T-helper 1 cell treated with Interleukin-12 subunit alpha and Interleukin-12 subunit beta and Interleukin-4 antibody, amounts not matched to agents 30 μg/mL and 1 μg/mL, for 36 hours (primary cell): Measurements from ENCODE around the gene SEMA4B.

ENCODE experiments used
- H3K27ac Mint-ChIP-seq: one replicate; pipeline ENCODE4 v1.8.0; 2021; ENCODE audit warnings: mild to moderate bottlenecking, mixed read lengths
- H3K27me3 Mint-ChIP-seq: one replicate; pipeline ENCODE4 v1.8.0; 2021; ENCODE audit warnings: low read depth, mixed read lengths
- H3K36me3 Mint-ChIP-seq: one replicate; pipeline ENCODE4 v1.8.0; 2021; ENCODE audit warnings: low read depth, mixed read lengths
- H3K4me1 Mint-ChIP-seq: one replicate; pipeline ENCODE4 v1.8.0; 2021; ENCODE audit warnings: low read depth, mixed read lengths
- H3K4me3 Mint-ChIP-seq: one replicate; pipeline ENCODE4 v1.8.0; 2021; ENCODE audit warnings: mild to moderate bottlenecking, moderate library complexity, mixed read lengths
- H3K9me3 Mint-ChIP-seq: one replicate; pipeline ENCODE4 v1.8.0; 2021; ENCODE audit warnings: mixed read lengths

Gene SEMA4B

DNA sequence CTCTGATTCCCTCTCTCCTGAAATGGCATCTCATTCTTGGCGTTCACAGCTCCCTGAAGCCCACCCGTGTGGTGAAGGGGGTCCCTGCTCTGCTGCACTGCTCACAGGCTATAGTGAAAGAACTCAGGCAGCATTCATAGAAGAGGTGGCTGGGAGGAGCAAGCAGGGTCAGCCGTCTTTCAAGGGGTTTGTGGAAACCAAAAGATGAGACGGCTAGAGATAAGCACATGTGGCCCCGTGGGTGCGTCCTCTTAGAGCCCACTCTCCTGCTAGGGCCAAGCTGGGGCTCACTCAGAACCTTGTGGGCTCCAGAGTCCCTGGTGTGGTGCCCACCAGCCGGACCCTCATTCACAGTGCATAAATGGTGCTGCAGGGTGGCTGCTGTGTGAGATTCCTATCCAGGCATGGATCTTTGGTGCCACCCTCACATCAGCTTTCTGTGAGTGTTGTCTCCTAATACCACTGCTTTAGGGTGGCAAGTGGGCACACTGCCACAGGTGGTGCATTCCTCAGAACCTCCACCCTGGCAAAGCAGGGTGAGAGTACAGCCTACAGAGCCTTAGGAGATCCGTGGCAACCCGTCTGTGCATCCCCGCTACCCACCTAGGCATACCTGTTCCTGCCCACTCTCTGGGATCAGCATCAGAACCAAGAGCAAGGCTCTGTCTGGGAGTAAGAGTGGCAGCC lies 11.2 kb upstream of the SEMA4B start:
- H3K36me3 Mint-ChIP-seq, result peaks cover 20% of the 10 kb centered on the region
- peaks cover 44% of the 10 kb centered on the region for H3K4me1 Mint-ChIP-seq
- no peaks in the 10 kb centered on the region for H3K9me3 Mint-ChIP-seq
- H3K4me3 Mint-ChIP-seq, result no peak overlapping the region
- H3K27me3 Mint-ChIP-seq, result no peaks in the 10 kb centered on the region
- H3K27ac Mint-ChIP-seq, result no peak overlapping the region

DNA sequence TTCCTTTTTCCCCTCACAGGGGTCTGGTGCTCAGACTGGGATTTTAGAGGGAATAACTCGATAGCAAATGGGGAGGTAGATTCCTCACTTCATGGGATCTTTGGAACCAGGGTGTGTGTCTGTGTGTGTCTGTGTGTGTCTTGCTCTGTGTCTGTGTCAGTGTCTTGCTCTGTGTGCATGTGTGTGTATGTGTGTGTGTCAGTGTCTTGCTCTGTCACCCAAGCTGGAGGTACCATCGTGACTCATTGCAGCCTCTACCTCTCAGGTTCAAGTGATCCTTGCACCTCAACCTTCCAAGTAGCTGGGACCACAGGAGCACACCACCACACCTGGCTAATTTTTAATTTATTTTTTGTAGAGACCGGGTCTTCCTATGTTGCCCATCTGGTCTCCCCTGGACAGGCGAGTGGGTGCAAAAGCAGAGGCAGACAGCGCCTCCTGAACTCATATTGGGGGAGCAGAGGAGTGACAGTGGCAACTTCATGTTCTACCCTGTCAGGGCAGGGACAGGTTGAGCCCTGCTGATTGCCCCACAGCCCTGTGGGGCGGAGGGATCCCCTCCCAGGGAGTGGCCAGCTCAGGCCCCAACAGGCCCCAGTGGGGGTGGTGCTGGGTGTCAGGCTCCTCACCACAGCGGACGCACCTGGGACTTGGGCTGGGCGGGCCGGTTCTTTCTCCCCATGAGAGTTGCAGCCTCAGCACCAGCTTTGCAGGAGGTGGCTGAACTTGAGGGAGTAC lies 10.4 kb upstream of the SEMA4B start:
- Mint-ChIP-seq H3K9me3 (no peaks in the 10 kb centered on the region), H3K27ac (peak overlapping the region; percentile 46), H3K27me3 (no peaks in the 10 kb centered on the region), H3K36me3 (peaks cover 17% of the 10 kb centered on the region), H3K4me1 (peaks cover 38% of the 10 kb centered on the region), H3K4me3 (no peak overlapping the region)

- no peaks in the 10 kb centered on the region for H3K27me3 Mint-ChIP-seq
- peaks cover 20% of the 10 kb centered on the region for H3K36me3 Mint-ChIP-seq
- H3K9me3 Mint-ChIP-seq, result no peaks in the 10 kb centered on the region
- no peak overlapping the region for H3K4me3 Mint-ChIP-seq
- peak overlapping the region; percentile 67 for H3K27ac Mint-ChIP-seq
- H3K4me1 Mint-ChIP-seq, result peaks cover 38% of the 10 kb centered on the region
Observed at GRCh38 chr15:90191344-90191687, 9.8 kb upstream of the SEMA4B start.

DNA sequence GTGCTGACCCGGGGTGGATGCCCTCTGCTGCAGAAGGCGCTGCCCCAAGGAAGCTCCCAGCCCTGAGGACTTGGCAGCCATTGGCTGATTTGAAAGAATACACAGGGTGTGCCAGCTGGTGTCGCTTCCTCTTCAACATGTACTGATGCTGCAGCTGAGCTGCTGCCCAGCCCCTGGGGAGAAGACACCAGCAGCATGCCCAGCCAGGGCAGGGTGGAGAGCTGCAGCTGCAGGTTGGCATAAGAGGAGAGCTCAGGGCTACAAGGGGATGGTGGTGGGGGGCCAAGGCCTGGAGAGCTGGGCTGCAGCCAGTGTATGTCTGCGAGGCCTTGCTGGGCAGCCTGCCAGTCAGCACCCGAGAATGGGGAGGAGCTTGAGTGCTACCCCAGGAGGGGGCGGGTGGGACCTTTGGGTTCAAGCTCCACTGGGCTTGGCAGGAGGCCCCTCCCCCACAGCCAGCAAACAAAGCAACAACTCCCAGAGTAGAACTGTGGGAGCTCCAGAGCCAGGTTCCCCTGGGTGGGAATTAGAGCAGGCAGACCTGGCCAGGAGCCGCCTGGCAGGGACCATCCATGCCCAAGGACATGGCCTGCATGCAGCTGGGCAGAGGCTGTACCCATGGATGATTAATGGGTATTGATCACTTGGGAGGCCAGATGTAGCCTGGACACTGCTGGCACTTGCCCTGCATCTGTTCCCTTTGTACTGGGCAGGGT lies 9.2 kb upstream of the SEMA4B start:
- Mint-ChIP-seq H3K27me3 (no peaks in the 10 kb centered on the region), H3K9me3 (no peaks in the 10 kb centered on the region), H3K4me3 (peak overlapping the region; percentile 64), H3K4me1 (peaks cover 38% of the 10 kb centered on the region), H3K27ac (peak overlapping the region; percentile 59), H3K36me3 (peaks cover 20% of the 10 kb centered on the region)

- Mint-ChIP-seq H3K27me3 (no peaks in the 10 kb centered on the region), H3K4me1 (peaks cover 34% of the 10 kb centered on the region), H3K9me3 (no peaks in the 10 kb centered on the region), H3K36me3 (peaks cover 17% of the 10 kb centered on the region), H3K27ac (no peak overlapping the region), H3K4me3 (peak overlapping the region; percentile 36)
Observed at GRCh38 chr15:90192961-90193786, 8.0 kb upstream of the SEMA4B start.

DNA sequence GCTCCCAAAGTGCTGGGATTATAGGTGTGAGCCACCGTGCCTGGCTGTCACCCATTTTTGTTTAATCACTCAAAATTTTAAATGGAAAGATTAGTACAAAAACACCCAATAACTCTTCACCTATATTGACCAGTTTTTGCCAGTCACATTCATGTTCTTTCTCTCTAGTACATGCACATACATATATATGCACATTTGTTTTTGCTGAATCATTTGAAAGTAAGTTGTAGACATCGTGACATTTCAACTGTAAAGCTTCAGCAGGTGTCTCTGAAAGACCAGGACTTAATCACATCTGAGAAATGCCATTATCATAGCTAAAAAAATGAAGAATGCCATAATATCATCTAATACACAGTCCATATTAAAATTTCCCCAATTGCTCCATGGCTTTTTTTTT lies 6.5 kb upstream of the SEMA4B start:
- no peak overlapping the region for H3K4me3 Mint-ChIP-seq
- H3K4me1 Mint-ChIP-seq, result peaks cover 35% of the 10 kb centered on the region
- no peaks in the 10 kb centered on the region for H3K9me3 Mint-ChIP-seq
- no peak overlapping the region for H3K27ac Mint-ChIP-seq
- no peaks in the 10 kb centered on the region for H3K27me3 Mint-ChIP-seq
- peaks cover 19% of the 10 kb centered on the region for H3K36me3 Mint-ChIP-seq

DNA sequence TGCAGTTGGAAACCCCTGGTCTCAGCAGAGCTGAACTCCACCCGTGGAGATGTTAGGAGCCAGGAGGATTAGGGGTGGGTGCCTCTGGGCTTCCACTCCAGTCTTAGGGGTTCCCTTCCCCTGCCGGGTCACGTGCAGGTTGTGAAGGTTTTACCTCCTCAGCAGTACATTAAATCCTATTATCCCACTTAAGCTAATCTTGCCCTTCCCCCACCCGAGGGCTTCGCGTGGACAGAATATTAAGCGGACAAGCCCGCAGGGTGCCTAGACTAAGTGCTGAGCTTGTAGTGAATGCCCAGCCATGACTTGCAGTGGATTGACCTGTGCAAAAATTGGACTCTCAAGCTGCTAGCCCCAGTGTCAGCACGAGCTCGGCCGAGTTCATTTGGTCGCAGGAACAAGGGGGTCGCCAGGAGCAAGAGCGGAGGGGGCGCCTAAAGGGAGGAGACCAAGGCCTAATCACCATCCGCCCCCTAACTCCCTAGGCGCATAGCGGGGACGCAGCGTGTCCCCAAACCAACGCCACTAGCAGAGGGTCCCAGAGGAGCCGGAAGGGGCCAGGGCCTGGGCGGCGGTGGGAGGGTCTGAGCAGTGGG lies 498 bp upstream of the SEMA4B start:
- Mint-ChIP-seq H3K27ac (peak overlapping the region; percentile 41), H3K4me1 (peaks cover 25% of the 10 kb centered on the region), H3K4me3 (peak overlapping the region; percentile 82), H3K36me3 (peaks cover 9% of the 10 kb centered on the region), H3K27me3 (peaks cover 6% of the 10 kb centered on the region), H3K9me3 (no peaks in the 10 kb centered on the region)

DNA sequence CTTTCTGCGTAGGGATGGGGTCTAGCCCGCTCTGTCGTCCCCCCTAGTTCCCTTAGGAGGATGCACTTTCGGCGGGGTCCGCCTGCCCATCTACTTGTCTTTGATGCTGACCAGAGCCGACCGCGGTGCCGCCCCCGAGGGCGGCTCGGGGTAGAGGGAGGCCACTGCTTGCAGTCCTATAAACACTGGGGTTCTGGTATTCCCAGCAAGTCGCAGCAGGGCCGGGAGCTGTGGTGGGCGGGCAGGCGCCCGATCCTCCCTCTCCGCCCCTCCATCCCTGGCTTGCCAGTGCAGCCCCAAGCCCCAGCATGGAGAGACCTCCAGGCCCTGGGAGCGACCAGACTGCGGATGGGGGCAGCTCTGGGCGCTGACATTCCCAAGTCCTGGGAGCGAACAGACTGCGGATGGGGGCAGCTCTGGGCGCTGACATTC lies 830 bp downstream of the SEMA4B start:
- Mint-ChIP-seq H3K27ac (peak overlapping the region; percentile 36), H3K4me3 (peak overlapping the region; percentile 79), H3K9me3 (no peaks in the 10 kb centered on the region), H3K27me3 (peaks cover 6% of the 10 kb centered on the region), H3K4me1 (peaks cover 31% of the 10 kb centered on the region), H3K36me3 (peaks cover 8% of the 10 kb centered on the region)

DNA sequence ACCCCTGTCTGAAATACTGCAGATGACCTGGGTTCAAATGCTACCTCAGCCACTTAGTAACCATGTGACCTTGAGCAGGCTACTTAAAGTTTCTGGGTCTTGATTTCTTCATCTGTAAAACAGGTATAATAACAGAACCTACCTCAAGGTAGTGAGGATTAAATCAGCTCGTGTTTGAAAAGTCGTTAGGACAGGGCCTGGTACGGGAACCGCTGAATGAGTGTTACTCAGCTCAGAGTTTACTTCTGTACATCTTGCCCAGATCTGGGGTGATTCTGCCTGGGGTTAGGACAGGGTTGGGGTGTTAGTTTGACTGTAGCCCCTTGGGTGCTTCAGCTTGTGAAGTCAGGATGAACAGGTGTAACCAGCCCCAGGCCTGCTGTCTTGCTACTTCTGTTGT lies 1.8 kb downstream of the SEMA4B start:
- H3K27ac Mint-ChIP-seq, result peak overlapping the region; percentile 77
- H3K4me3 Mint-ChIP-seq, result peak overlapping the region; percentile 85
- peaks cover 8% of the 10 kb centered on the region for H3K36me3 Mint-ChIP-seq
- H3K27me3 Mint-ChIP-seq, result peaks cover 6% of the 10 kb centered on the region
- peaks cover 31% of the 10 kb centered on the region for H3K4me1 Mint-ChIP-seq
- no peaks in the 10 kb centered on the region for H3K9me3 Mint-ChIP-seq

DNA sequence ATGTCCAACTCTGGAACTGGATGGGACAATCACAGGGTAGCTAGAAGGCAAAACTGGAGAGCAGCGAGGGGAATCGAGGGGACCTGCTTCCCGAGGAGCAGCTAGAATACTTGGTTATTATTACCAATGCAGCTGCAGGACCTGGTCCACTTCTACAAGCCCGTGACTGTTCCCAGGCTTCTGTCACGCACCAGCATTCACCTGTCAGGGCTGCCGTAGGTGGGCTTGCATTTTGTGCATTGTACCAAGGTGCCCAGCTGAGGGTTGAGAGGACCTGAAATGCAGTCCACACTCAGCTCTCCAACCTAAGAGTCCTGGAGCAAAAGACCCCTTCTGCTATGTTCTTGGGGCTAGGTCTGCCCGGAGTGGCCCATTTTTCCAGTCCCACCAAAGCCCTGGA lies 2.3 kb downstream of the SEMA4B start:
- H3K4me3 Mint-ChIP-seq, result no peak overlapping the region
- peaks cover 6% of the 10 kb centered on the region for H3K27me3 Mint-ChIP-seq
- H3K27ac Mint-ChIP-seq, result no peak overlapping the region
- H3K9me3 Mint-ChIP-seq, result no peaks in the 10 kb centered on the region
- peaks cover 25% of the 10 kb centered on the region for H3K4me1 Mint-ChIP-seq
- H3K36me3 Mint-ChIP-seq, result peaks cover 8% of the 10 kb centered on the region

DNA sequence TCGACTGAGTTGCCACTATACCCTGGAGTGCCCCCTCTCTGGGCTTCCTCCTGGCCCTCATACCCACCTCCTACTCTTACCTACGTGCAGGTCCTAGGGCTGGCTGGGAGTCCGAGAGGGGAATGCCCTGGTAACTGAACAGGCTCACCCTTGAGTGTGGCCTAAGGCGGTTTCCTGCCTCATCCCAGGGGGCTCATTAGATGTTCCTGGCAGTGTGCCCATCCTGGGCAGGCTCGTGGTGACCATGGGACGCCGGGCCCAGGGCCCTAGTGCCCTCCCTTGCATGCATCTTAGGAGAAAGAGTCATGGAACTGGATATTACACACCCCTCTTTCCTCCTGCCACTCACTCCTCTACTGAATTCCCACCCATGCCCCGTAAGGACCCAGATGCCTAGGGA lies 2.8 kb downstream of the SEMA4B start:
- Mint-ChIP-seq H3K27me3 (peaks cover 6% of the 10 kb centered on the region), H3K4me3 (no peak overlapping the region), H3K36me3 (peaks cover 7% of the 10 kb centered on the region), H3K9me3 (no peaks in the 10 kb centered on the region), H3K4me1 (peaks cover 24% of the 10 kb centered on the region), H3K27ac (no peak overlapping the region)

- H3K4me3 Mint-ChIP-seq, result no peak overlapping the region
- H3K27ac Mint-ChIP-seq, result no peak overlapping the region
- peaks cover 32% of the 10 kb centered on the region for H3K4me1 Mint-ChIP-seq
- peaks cover 6% of the 10 kb centered on the region for H3K27me3 Mint-ChIP-seq
- peaks cover 16% of the 10 kb centered on the region for H3K36me3 Mint-ChIP-seq
- no peaks in the 10 kb centered on the region for H3K9me3 Mint-ChIP-seq
Observed at GRCh38 chr15:90205050-90205848, 4.1 kb downstream of the SEMA4B start.

DNA sequence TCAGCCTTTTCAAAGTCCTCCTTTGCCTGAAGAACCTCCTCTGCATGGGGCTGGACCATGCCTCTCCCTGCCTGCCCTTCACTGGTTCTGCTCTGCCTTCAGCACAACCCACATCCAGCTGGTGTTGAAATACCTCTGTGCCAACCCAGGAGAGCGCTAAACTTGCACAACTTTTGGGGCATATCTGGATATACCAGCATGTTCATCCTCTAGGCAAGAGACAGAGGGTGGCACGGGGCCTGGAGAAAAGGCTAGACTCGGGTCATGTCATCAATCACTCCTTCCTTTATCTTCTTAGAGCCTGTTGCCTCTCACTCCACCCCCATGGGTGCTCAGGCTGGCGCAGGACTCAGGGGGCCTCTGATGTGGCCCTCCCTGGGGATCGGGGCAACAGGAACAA lies 4.8 kb downstream of the SEMA4B start:
- Mint-ChIP-seq H3K4me1 (peaks cover 33% of the 10 kb centered on the region), H3K27me3 (peaks cover 6% of the 10 kb centered on the region), H3K27ac (no peak overlapping the region), H3K9me3 (no peaks in the 10 kb centered on the region), H3K4me3 (no peak overlapping the region), H3K36me3 (peaks cover 16% of the 10 kb centered on the region)
